ENCODE measurements around the gene SMCO1.

The SMCO1 gene

DNA sequence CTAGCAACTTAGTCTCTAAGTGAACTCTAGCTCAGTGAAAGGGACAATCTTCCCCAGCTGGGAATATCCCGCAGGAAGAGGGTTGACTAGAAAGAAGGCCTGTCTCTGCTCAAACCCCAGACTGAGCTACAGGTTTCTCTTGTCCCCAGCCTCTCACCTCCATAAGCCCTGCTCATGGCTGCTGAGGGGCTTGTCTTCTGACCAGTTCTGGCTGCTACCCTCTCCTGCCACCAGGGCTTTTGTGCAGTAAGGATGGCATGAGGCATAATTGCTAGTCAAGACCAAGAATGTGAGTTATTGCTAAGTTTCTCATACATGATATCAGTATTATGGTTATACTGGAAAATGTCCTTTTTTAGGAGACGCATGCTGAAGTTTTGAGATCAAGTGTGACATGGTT, 31.9 kb upstream of the SMCO1 start:
- no peak overlapping the region for H3K27ac ChIP-seq (ENCODE audit: low read depth, low read length)
- no peaks in the 10 kb centered on the region for H3K27me3 ChIP-seq (ENCODE audit: control insufficient read depth, insufficient read depth, low read length)
- H3K9ac ChIP-seq (ENCODE audit: low read depth, low read length): no peak overlapping the region
- H3K4me1 ChIP-seq (ENCODE audit: control insufficient read depth, insufficient read depth, low read length): no peaks in the 10 kb centered on the region
- no peak overlapping the region for H3K4me3 ChIP-seq (ENCODE audit: low read depth, low read length)
- H3K36me3 ChIP-seq (ENCODE audit: control insufficient read depth, insufficient read depth, low read length): no peaks in the 10 kb centered on the region
- H3K9me3 ChIP-seq (ENCODE audit: control insufficient read depth, insufficient read depth, low read length): peaks cover 13% of the 10 kb centered on the region

DNA sequence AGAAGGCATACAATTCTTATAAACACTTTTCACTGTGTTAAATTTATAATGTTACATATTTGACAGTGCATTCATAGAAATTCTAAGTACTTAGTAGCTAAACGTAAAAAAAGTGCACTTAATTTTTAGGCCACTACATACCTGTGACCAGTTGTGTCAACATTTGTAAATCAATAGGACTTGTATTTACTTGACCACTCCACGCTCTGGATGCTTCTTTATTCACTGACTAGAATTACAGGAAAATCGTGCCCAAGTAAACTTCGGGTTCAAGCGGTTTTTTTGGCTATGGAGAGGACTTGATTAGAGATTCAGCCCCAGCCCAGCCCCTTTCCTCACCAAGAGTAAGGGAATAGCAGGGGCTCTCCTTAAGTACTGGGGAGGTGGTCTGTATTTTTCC, 31.4 kb upstream of the SMCO1 start:
- H3K4me1 ChIP-seq (ENCODE audit: control insufficient read depth, insufficient read depth, low read length): no peaks in the 10 kb centered on the region
- H3K36me3 ChIP-seq (ENCODE audit: control insufficient read depth, insufficient read depth, low read length): no peaks in the 10 kb centered on the region
- no peak overlapping the region for H3K4me3 ChIP-seq (ENCODE audit: low read depth, low read length)
- peaks cover 13% of the 10 kb centered on the region for H3K9me3 ChIP-seq (ENCODE audit: control insufficient read depth, insufficient read depth, low read length)
- no peak overlapping the region for H3K27ac ChIP-seq (ENCODE audit: low read depth, low read length)
- no peaks in the 10 kb centered on the region for H3K27me3 ChIP-seq (ENCODE audit: control insufficient read depth, insufficient read depth, low read length)
- no peak overlapping the region for H3K9ac ChIP-seq (ENCODE audit: low read depth, low read length)

DNA sequence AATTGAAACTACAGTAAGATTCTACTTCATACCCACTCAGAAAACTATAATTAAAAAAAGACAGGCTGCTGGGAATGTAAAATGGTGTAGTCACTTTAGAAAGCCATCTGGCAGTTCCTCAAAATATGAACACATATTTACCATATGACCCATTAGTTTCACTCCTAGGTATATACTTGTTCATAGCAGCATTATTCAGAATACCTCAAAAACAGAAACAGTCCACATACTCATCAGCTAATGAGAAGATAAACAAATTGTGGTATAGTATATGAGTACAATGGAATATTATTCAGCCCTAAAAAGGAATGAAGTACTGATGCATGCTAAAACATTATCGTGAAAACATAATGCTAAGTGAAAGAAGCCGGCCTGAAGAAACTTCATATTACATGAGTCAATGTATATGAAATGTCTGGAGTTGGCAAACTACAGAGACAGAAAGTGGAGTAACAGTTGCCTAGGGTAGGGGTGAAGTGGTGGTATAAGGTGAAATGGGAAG, 29.4 kb upstream of the SMCO1 start:
- Histone ChIP-seq H3K27me3 (ENCODE audit: control insufficient read depth, insufficient read depth, low read length) (no peaks in the 10 kb centered on the region), H3K9me3 (ENCODE audit: control insufficient read depth, insufficient read depth, low read length) (peaks cover 5% of the 10 kb centered on the region), H3K9ac (ENCODE audit: low read depth, low read length) (no peak overlapping the region), H3K4me3 (ENCODE audit: low read depth, low read length) (no peak overlapping the region), H3K36me3 (ENCODE audit: control insufficient read depth, insufficient read depth, low read length) (no peaks in the 10 kb centered on the region), H3K4me1 (ENCODE audit: control insufficient read depth, insufficient read depth, low read length) (no peaks in the 10 kb centered on the region), H3K27ac (ENCODE audit: low read depth, low read length) (no peak overlapping the region)

DNA sequence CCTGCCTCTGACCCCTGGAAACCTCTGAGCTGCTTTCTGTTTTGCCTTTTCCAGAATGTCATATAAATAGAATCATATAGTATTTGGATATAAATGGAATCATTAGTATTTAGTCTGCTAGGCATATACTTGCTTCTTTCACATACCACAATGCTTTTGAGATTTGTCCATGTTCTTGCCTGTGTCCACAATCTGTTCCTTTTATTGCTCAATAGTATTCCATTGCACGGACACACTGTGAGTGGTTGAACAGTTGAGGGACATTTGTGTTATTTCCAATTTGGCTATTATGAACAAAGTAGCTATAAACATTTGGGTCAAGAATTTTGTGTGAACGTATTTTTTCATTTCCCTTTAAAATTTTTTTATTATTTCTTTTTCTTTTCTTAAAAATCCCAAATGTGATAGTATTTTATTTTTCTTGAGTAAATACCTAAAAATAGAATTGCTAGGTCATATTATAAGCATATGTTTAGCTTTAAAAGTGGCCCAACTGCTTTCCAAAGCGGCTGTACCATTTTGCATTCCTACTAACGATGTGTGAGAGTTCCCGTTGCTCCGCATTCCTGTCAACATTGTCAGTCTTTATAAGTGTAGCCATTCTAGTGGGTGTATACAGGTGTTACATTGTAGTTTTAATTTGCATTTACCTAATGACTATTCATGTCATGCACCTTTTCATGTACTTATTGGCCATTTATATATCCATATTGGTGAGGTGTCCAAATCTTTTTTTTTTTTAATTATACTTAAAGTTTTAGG, 26.7 kb upstream of the SMCO1 start:
- Histone ChIP-seq H3K9me3 (ENCODE audit: control insufficient read depth, insufficient read depth, low read length) (no peaks in the 10 kb centered on the region; the same call in none of the 2 replicates), H3K9ac (ENCODE audit: low read depth, low read length) (no peak overlapping the region), H3K4me1 (ENCODE audit: control insufficient read depth, insufficient read depth, low read length) (no peaks in the 10 kb centered on the region), H3K4me3 (ENCODE audit: low read depth, low read length) (no peak overlapping the region), H3K27ac (ENCODE audit: low read depth, low read length) (no peak overlapping the region), H3K27me3 (ENCODE audit: control insufficient read depth, insufficient read depth, low read length) (no peaks in the 10 kb centered on the region), H3K36me3 (ENCODE audit: control insufficient read depth, insufficient read depth, low read length) (no peaks in the 10 kb centered on the region)

DNA sequence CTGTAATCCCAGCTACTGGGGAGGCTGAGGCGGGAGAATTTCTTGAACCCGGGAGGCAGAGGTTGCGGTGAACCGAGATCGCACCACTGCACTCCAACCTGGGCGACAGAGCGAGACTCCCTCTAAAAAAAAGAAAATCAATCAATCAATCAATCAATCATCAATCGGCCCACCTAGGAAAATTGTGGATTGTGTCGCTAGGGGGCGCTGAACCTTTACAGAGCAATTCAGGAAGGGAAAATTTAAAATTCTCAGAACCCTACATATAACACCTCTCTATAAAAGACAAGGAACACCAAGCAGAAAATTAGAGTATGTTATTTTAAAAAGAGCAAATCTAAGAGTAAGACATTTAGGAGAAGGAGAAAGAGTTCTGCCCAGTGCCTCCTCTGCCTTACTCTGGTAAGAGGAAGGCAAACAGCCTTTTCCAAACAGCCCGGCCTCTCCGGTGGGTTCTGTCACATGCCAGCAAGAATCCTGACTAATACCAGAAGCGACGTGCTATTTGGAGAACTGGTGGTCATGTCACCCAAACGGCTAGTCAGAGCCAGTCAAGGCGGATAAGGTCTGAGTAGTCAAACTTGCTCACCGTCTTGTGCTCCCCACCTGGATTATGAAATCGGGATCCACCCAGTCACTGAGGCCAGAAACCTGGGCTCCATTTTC, 22.3 kb upstream of the SMCO1 start:
- peaks cover 7% of the 10 kb centered on the region; the same call in 1 of the 2 replicates for H3K4me1 ChIP-seq (ENCODE audit: control insufficient read depth, insufficient read depth, low read length)
- no peak overlapping the region for H3K9ac ChIP-seq (ENCODE audit: low read depth, low read length)
- no peaks in the 10 kb centered on the region for H3K36me3 ChIP-seq (ENCODE audit: control insufficient read depth, insufficient read depth, low read length)
- no peaks in the 10 kb centered on the region; the same call in 1 of the 2 replicates for H3K9me3 ChIP-seq (ENCODE audit: control insufficient read depth, insufficient read depth, low read length)
- no peak overlapping the region for H3K4me3 ChIP-seq (ENCODE audit: low read depth, low read length)
- no peak overlapping the region for H3K27ac ChIP-seq (ENCODE audit: low read depth, low read length)
- H3K27me3 ChIP-seq (ENCODE audit: control insufficient read depth, insufficient read depth, low read length): no peaks in the 10 kb centered on the region

DNA sequence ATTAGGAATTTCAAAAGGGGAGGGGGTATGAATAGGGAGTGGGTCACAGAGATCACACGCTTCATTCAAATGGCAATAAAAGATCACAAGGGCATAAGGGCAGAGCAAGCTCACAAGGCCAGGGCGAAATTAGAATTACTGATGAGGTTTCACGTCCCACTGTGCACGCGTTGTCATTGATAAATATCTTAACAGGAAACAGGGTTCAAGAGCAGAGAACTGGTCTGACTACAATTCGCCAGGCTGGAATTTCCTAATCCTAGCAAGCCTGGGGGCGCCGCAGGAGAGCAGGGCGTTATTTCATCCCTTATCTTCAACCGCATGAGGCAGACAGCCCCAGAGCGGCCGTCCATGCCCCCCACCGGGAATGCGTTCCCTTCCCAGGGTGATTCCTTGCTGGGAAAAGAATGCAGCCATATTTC, 18.1 kb upstream of the SMCO1 start:
- no peaks in the 10 kb centered on the region for H3K27me3 ChIP-seq (ENCODE audit: control insufficient read depth, insufficient read depth, low read length)
- peaks cover 7% of the 10 kb centered on the region; the same call in 1 of the 2 replicates for H3K9me3 ChIP-seq (ENCODE audit: control insufficient read depth, insufficient read depth, low read length)
- H3K4me1 ChIP-seq (ENCODE audit: control insufficient read depth, insufficient read depth, low read length): peaks cover 7% of the 10 kb centered on the region; the same call in 1 of the 2 replicates
- no peak overlapping the region for H3K9ac ChIP-seq (ENCODE audit: low read depth, low read length)
- no peaks in the 10 kb centered on the region for H3K36me3 ChIP-seq (ENCODE audit: control insufficient read depth, insufficient read depth, low read length)
- peak overlapping the region; percentile 82 for H3K27ac ChIP-seq (ENCODE audit: low read depth, low read length)
- no peak overlapping the region for H3K4me3 ChIP-seq (ENCODE audit: low read depth, low read length)

DNA sequence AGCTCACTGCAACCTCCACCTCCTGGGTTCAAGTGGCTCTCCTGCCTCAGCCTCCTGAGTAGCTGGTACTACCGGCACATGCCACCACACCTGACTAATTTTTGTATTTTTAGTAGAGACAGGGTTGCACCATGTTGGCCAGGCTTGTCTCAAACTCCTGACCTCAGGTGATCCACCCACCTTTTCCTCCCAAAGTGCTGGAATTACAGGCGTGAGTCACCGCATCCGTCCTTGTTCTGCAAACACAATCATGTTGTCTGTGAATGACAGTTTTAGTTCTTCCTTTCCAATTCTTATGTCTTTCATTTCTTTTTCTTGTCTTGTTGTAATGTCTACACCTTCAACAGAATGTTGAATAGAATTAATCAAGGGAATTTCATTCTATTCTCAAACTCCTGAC, 16.3 kb upstream of the SMCO1 start:
- no peak overlapping the region for H3K9ac ChIP-seq (ENCODE audit: low read depth, low read length)
- H3K36me3 ChIP-seq (ENCODE audit: control insufficient read depth, insufficient read depth, low read length): no peaks in the 10 kb centered on the region
- peaks cover 7% of the 10 kb centered on the region; the same call in 1 of the 2 replicates for H3K9me3 ChIP-seq (ENCODE audit: control insufficient read depth, insufficient read depth, low read length)
- no peak overlapping the region for H3K4me3 ChIP-seq (ENCODE audit: low read depth, low read length)
- H3K27ac ChIP-seq (ENCODE audit: low read depth, low read length): no peak overlapping the region
- no peaks in the 10 kb centered on the region for H3K27me3 ChIP-seq (ENCODE audit: control insufficient read depth, insufficient read depth, low read length)
- peaks cover 7% of the 10 kb centered on the region; the same call in 1 of the 2 replicates for H3K4me1 ChIP-seq (ENCODE audit: control insufficient read depth, insufficient read depth, low read length)

DNA sequence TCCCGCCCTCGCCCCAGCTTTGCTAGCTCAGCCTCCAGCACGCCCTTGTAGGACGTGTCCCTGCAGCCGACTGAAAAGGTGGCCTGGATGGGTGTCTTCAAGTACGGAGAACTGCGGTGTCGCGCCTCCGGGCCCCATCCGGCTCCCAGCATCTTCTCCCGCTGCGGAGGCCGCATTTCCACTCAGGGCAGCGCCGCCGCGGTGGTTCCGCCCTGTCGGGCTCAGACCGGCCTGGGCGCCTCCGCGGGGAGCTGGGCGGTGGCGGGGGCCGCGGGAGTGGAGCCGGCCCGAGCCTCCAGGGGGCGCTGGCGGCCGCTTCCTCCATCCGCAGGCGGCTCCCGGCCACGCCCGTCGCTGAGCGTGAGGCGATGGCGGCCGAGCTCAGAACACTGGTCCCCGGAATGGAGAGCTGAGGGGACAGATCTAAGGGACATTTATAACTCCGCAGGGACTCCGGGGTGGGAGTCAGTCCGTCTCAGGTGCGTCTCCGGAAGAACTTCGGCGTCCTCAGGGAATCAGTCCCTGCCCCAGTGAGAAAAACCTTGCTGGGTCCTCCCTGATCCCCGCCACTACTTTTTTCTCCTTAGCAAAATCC, 13.6 kb upstream of the SMCO1 start:
- no peaks in the 10 kb centered on the region for H3K27me3 ChIP-seq (ENCODE audit: control insufficient read depth, insufficient read depth, low read length)
- no peaks in the 10 kb centered on the region for H3K36me3 ChIP-seq (ENCODE audit: control insufficient read depth, insufficient read depth, low read length)
- H3K9ac ChIP-seq (ENCODE audit: low read depth, low read length): peak overlapping the region; percentile 75
- no peak overlapping the region for H3K27ac ChIP-seq (ENCODE audit: low read depth, low read length)
- H3K4me1 ChIP-seq (ENCODE audit: control insufficient read depth, insufficient read depth, low read length): peaks cover 7% of the 10 kb centered on the region; the same call in 1 of the 2 replicates
- peaks cover 7% of the 10 kb centered on the region; the same call in 1 of the 2 replicates for H3K9me3 ChIP-seq (ENCODE audit: control insufficient read depth, insufficient read depth, low read length)
- peak overlapping the region; percentile 66 for H3K4me3 ChIP-seq (ENCODE audit: low read depth, low read length)

DNA sequence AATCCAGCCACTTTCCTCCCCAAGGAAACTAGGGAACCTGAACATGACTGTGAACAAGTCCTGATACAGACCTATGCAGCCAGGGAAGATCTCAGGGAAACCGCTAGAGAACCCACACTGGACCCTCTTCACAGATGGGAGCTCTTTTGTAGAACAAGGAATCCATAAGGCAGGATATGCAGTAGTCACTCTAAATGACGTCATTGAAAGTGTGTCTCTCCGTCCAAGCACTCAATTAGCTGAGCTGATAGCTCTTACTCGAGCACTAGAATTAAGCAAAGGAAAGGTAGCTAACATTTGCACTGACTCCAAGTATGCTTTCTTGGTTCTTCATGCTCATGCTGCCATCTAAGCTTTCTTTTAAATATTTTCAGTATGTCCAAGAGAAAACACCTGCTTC, 10.0 kb upstream of the SMCO1 start:
- no peaks in the 10 kb centered on the region for H3K36me3 ChIP-seq (ENCODE audit: control insufficient read depth, insufficient read depth, low read length)
- H3K27ac ChIP-seq (ENCODE audit: low read depth, low read length): no peak overlapping the region
- no peaks in the 10 kb centered on the region for H3K27me3 ChIP-seq (ENCODE audit: control insufficient read depth, insufficient read depth, low read length)
- no peak overlapping the region for H3K4me3 ChIP-seq (ENCODE audit: low read depth, low read length)
- peaks cover 18% of the 10 kb centered on the region for H3K9me3 ChIP-seq (ENCODE audit: control insufficient read depth, insufficient read depth, low read length)
- no peaks in the 10 kb centered on the region for H3K4me1 ChIP-seq (ENCODE audit: control insufficient read depth, insufficient read depth, low read length)
- no peak overlapping the region for H3K9ac ChIP-seq (ENCODE audit: low read depth, low read length)

DNA sequence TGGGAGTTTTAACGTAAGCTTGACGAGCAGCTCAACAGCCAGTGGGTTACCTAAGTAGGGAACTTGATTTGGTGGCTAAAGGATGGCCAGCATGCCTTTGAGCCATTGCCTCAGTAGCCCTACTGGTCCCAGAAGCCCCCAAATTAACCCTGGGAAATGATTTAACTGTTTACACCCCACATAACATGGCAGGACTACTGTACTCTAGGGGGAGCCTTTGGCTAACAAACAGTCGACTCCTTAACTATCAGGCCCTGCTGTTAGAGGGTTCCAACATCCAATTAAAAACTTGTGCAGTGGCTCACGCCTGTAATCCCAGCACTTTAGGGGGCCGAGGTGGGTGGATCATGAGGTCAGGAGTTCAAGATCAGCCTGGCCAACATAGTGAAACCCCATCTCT, 9.4 kb upstream of the SMCO1 start:
- peaks cover 24% of the 10 kb centered on the region for H3K9me3 ChIP-seq (ENCODE audit: control insufficient read depth, insufficient read depth, low read length)
- H3K4me1 ChIP-seq (ENCODE audit: control insufficient read depth, insufficient read depth, low read length): no peaks in the 10 kb centered on the region

DNA sequence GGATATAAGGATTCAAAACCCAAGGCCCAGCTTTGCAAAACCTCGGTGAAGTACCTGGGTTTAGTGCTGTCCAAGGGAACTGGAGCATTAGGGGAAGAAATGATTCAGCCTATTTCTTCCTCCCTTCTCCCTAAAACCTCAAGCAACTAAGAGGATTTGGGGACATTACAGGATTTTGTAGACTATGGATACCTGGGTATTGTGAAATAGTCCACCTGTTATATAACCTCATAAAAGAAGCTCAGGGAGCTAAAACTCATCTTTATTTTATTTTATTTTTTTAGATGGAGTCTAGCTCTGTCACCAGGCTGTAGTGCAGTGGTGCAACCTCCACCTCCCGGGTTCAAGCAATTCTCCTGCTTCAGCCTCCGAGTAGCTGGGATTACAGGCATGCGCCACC, 8.7 kb upstream of the SMCO1 start:
- no peak overlapping the region for H3K27ac ChIP-seq (ENCODE audit: low read depth, low read length)
- no peak overlapping the region for H3K4me3 ChIP-seq (ENCODE audit: low read depth, low read length)
- no peaks in the 10 kb centered on the region for H3K4me1 ChIP-seq (ENCODE audit: control insufficient read depth, insufficient read depth, low read length)
- H3K36me3 ChIP-seq (ENCODE audit: control insufficient read depth, insufficient read depth, low read length): no peaks in the 10 kb centered on the region
- H3K9me3 ChIP-seq (ENCODE audit: control insufficient read depth, insufficient read depth, low read length): peaks cover 31% of the 10 kb centered on the region
- H3K27me3 ChIP-seq (ENCODE audit: control insufficient read depth, insufficient read depth, low read length): no peaks in the 10 kb centered on the region
- H3K9ac ChIP-seq (ENCODE audit: low read depth, low read length): no peak overlapping the region

More for the DNA sequence above, 9.4 kb upstream of the SMCO1 start:
- Histone ChIP-seq H3K4me3 (ENCODE audit: low read depth, low read length) (no peak overlapping the region), H3K27ac (ENCODE audit: low read depth, low read length) (no peak overlapping the region), H3K36me3 (ENCODE audit: control insufficient read depth, insufficient read depth, low read length) (no peaks in the 10 kb centered on the region), H3K9ac (ENCODE audit: low read depth, low read length) (no peak overlapping the region), H3K27me3 (ENCODE audit: control insufficient read depth, insufficient read depth, low read length) (no peaks in the 10 kb centered on the region)

Data from HUES48 (cell line).